NCI-H460 (cell line): ENCODE measurements around the gene SLC35C1. TPM values are rescaled to one million over a fixed set of nuclear protein-coding genes. Genes with fewer than 3 reads are reported as not detected.

Experiments
- DNase-seq: peaks from one replicate; pipeline ENCODE4 v3.0.0-alpha.2; 2016; ENCODE audit warnings: low read depth; ENCODE audit errors: extremely low read depth
- total RNA-seq: library from RNA; depleted of rRNA; stranded (reverse); fragments of >200 nt; shearing (Covaris generic); gene quantifications from 2 replicates; pipeline ENCODE4 v1.2.3, GENCODE V29; 2014; rRNA removed

Gene SLC35C1
- total RNA-seq, 1 experiment from 2014 or later: 4.5 TPM

DNA sequence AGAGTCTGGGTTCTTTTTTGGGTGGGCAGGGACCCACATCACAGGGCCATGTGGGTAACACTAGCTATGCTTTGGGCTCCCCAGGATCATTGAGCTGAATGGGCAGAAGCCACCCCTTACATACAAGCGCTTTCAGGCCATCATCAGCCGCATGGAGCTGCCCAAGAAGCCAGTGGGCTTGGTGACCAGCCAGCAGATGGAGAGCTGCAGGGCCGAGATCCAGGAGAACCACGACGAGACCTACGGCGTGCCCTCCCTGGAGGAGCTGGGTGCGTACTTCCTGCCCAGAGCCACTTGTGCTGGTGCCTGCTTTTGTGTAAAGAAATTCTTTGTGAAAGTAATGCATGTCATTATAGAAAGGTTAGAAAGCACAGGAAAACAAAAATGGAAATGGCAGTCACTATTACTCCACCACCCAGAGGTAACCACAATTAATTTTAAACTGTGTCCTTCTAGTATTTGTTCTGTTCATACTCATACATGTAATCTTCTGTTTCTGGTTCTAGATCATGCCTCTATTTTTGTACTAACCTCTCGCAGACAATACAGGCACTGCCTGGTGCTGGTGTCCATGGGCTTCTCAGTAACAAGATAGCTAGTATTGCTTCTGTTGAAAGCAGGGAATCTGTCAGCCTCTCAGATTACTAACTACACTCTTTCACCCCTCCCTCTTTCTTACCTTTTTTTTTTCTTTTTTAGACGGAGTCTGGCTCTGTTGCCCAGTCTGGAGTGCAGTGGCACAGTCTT, 56.0 kb downstream of the SLC35C1 start:
- DNase-seq: no peak

Other genes with a start within 250 kb of the SLC35C1 start
- not detected in 2 replicates for gene CHST1, start 139.5 kb upstream of the SLC35C1 start, total RNA-seq
- gene CRY2, start 42.3 kb downstream of the SLC35C1 start, total RNA-seq: 2.5 and 2.8 TPM in 2 replicates
- 0.35 and 0.52 TPM in 2 replicates for gene MAPK8IP1, start 80.5 kb downstream of the SLC35C1 start, total RNA-seq
- gene FREY1, start 102.1 kb downstream of the SLC35C1 start, total RNA-seq: 0.38 and 0.67 TPM in 2 replicates
- 17.0 and 20.8 TPM in 2 replicates for gene PEX16, start 112.7 kb downstream of the SLC35C1 start, total RNA-seq
- 0.30 and 3.9 TPM in 2 replicates for gene LARGE2, start 117.5 kb downstream of the SLC35C1 start, total RNA-seq